HG02763 (cell line): Measurements from ENCODE around the gene SUPT20HL1.

Experiments
- ATAC-seq: cut with Tn5 transposase; IDR thresholded peaks from one replicate; pipeline ENCODE4 v1.9.1; 2021; ENCODE audit warnings: mild to moderate bottlenecking, moderate library complexity; ENCODE audit not compliant: unreplicated experiment

SUPT20HL1 gene

DNA sequence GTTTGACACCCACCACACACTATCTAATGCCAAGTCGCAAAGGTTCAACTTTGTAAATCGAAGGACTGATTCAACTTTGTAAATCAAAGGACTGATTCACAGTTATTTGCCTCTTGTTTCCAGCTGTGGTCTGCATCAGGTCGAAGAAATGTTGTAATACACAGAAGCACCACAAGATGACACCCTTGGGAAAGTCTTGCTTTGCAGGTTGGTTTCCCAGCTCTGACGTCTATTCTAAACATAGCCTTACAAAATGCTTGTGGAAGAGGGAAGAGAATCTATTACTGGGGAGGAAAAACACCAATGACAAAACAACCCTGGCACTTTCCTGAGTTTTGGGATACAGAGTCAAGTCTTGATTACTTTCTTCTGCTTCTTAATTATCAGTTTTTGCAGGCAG is 35.3 kb downstream of the SUPT20HL1 start:
- no peak for ATAC-seq

DNA sequence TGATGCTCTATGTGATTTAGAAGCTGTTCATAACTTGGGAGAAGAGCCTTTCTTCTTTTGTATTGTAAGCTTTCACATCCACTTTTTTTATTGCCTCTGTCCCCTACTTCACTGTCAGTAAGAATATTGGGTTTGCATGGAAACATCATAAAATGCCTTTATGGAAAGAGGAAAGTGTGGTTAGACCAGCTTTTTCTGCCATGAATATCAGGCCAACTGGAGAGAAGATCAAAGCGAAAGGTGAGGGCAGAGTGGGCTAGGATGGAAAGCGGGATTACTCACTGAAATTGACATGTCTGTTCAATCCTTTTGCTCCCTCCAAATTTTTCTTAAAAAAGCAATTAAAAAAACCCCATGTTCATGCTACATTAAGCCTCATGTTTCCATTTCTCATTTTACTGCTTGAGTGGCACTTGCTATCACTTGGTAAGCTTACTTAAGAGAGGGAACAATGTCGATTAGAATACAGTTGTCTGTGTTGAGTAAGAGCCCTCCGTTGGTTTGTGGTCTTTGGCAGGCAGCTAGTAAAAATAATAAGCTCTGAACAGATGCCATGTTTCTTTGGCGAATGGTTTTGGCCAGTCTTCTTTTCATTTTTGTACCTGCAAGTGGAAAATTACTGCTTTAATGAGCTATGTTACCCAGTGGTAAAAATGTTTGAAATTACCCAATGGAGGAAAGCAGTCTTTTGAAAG is 35.9 kb downstream of the SUPT20HL1 start:
- ATAC-seq: no peak

DNA sequence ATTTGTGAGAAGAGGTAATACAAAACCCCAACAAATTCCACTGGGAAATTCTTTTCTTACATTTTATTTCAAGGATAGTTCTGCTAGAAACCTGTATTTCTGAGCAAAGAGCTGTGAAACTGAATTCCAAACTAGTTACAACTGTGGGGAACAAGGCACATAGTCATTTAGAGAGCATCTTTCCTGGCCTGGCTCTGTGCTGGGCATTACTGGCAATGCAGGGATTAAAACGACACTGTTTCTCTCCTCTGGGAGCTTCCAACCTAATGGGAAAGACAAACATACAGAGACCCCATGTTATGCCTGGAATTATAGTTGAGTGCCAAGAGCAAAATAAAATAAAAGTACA is 36.5 kb downstream of the SUPT20HL1 start:
- ATAC-seq: no peak

DNA sequence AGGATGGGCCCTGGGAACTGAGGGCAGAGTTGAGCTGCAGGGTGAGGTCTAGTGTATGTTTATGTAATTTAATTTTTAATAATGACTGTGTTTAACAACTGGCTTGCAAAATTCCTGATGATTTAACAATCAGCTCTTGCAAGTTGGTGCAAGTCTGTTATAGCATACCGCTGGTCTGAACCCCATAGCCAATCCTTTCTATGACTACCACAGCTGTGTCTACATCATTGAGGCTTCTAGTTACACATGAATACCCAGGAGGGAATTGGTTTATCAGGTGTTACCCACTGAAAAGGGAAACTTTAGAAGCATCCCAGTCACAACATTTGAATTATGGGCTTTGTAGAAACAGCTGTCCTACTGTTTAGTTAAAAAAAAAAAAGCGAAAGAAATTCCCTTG is 38.3 kb downstream of the SUPT20HL1 start:
- ATAC-seq: no peak

DNA sequence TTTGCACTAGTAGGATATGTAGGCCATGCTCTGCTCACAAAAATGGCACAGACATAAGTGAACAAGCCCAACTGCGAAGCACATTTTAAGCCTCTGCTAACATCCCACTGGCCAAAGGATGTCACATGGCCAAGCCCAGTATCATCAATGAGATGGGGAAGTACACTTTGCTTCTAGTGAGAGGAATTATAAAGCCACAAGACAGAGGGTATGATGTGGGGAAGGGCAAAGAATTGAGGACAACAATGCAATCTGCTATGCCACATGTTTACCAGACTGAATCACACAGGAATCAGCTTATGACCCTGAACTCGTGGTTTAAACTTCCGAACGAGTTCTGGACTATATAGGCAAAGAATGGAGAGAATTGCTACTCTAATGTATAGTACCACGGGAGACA is 39.1 kb downstream of the SUPT20HL1 start:
- no peak for ATAC-seq

DNA sequence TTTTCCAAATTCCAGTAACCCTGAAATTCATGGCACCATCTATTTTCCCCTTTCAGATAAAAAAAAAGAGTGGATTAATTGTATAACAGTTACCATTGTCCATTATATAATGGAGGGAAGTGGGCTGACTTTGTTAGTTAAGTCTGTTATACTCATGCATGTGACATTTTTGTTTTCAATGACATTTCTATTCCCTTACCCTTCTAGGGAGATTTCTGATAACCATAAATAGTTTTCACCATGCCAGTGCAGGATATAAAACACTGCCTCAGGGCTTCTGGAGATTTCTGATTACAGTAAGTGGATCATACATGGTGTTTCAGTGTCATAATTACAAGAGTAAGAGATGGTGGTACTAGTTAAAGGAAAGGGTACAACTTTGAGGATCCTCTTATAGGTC is 45.5 kb downstream of the SUPT20HL1 start:
- no peak for ATAC-seq
